ENCODE data around the gene AGFG2.
A peak's percentile ranks its signal among the peaks of the same experiment; 100 is the strongest.
"Not testable (repeated sequence)": the region's sequence is repeated elsewhere in the genome, so short reads cannot be mapped to it uniquely, and the experiment has no call there.

The AGFG2 gene

GRCh38 chr7:100538654-100539435, at the start of gene AGFG2:
AGFG2 (plus strand) TSS chr7:100539203; CDS start chr7:100539347, 144 bp downstream.
- DNase-seq: peak; percentile 100

DNA sequence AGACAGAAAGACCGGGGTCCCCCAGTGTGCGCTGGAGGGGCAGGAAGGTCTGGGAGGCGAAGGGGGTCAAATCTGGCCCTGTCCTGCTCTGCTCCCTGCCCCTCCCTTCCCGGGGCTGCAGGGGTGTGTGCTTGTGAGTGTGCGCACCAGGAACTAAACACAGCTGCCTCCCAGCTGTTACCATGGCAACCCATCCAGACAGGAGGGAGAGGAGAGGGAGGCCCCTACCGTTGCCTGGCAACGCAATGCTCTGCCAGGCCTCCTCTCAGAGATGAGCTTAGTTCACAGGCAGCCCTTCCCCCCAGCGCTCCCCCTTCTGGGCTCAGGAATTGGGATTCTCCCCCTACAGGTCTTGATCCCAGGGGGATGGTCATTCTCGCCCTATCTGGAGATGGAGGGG, 49.2 kb upstream of the AGFG2 start:
- DNase-seq: peak; percentile 61

GRCh38 chr7:100490483-100491191, 48.4 kb upstream of the AGFG2 start:
- DNase-seq: no peak

DNA sequence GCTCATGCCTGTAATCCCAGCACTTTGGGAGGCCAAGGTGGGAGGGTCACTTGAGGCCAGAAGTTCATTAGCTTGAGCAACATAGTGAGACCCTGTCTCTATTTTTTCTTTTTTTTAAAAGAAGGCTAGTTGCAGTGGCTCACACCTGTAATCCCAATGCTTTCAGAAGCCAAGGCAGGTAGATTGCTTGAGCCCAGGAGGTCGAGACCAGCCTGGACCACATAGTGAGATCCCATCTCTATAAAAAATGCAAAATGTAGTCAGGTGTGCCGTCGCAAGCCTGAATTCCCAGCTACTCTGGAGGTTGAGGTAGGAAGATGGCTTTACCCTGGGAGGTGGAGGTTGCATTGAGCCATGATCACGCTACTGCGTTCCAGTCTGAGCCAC, 47.8 kb upstream of the AGFG2 start:
- no peak for DNase-seq

GRCh38 chr7:100492738-100493475, 46.1 kb upstream of the AGFG2 start:
- no peak for DNase-seq

GRCh38 chr7:100493476-100494264, 45.3 kb upstream of the AGFG2 start:
- peak; percentile 63 for DNase-seq

GRCh38 chr7:100496509-100496908, 42.5 kb upstream of the AGFG2 start:
- no peak for DNase-seq

DNA sequence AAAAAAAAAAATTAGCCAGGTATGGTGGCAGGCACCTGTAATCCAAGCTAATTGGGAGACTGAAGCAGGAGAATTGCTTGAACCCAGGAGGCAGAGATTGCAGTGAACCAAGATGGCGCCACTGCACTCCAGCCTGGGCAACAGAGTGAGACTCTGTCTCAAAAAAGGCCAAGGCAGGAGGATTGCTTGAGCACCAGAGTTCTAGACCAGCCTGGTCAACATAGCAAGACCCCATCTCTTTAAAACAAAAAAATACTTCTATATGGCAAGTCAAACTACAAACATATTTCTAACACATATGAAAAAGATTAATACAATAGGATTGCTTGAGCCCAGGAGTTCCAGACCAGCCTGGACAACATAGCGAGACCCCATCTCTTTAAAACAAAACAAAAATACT, 38.3 kb upstream of the AGFG2 start:
- DNase-seq: not testable (repeated sequence)

- not testable (repeated sequence) for DNase-seq
Measured at GRCh38 chr7:100504031-100504430, 35.0 kb upstream of the AGFG2 start.

- no peak for DNase-seq
Measured at GRCh38 chr7:100504887-100505611, 34.0 kb upstream of the AGFG2 start.

DNA sequence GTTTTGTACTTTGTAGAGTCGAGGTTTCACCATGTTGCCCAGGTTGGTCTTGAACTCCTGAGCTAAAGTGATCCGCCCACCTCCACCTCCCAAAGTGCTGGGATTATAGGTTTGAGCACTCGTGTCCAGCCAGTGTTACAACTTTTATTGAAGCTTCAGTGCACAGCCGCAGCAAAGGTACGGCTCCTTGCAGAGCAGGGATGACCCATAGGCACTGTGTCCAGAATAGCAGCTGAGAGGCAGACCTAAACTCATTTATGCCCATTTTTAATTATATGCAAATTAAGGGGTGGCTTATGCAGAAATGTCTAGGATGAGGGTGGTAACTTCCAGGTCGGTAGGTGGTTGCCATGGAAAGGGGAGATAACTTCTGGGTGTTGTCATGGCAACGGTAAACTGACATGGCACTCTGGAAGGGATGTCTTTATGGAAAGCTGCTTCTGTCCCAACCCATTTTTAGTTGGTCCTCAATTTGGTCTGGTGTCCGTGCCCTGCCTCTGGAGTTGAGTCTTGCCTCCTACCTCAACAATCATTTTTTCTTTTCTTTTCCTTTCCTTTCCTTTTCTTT, 32.6 kb upstream of the AGFG2 start:
- DNase-seq: no peak

DNA sequence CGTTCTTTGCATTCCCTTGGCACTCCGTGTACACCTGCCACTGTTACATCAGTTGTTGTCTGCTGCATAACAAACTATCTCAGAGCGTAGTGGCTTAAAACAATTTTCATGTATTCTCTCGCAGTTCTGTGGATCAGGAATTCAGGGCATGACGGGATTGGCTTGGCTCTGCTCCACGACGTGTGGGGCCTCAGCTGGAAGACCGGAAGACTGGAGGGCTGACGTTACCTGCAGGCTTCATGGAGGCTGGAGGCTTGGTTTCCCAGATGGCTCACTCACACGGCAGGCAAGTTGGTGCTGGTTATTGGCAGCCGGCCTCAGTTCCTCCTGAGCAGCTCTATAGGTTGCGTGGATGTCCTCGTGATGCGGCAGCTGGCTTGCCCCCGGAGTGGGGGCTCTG, 29.8 kb upstream of the AGFG2 start:
- no peak for DNase-seq

DNA sequence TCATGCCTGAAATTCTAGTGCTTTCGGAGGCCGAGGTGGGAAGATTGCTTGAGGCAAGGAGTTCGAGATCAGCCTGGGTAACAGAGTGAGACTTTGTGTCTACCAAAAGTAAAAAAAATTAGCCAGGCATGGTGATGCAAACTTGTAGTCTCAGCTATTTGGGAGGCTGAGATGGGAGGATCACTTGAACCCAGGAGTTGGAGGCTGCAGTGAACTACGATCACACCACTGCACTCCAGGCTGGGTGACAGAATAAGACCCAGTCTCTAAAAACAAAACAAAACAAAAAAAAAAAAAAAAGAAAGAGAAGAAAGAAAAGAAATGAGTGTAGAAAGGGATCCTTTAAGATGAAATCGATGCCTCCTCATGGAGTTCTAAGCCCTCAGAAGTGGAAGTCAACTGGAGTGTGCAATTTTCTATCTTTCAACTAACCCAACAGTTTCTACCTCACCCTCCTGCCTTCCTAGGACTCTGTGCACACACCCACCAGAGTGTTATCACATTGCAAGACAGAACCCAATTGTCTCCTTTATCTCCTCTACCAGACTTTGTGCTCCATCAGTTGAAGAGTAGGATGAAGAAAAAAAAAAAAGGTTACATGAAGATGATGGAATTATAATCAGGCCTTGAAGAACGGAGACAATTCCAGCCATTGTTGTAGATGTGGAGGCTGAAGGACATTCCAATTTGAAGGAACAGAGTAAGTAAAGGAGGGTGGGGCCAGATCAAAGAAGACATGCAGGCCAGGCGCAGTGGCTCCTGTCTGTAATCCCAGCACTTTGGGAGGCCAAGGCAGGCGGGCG, 28.4 kb upstream of the AGFG2 start:
- no peak for DNase-seq

GRCh38 chr7:100513212-100513810, 25.7 kb upstream of the AGFG2 start:
- no peak for DNase-seq

GRCh38 chr7:100515072-100515532, 23.9 kb upstream of the AGFG2 start:
- DNase-seq: no peak

- peak; percentile 40 for DNase-seq
Measured at GRCh38 chr7:100516135-100516812, 22.7 kb upstream of the AGFG2 start.

DNA sequence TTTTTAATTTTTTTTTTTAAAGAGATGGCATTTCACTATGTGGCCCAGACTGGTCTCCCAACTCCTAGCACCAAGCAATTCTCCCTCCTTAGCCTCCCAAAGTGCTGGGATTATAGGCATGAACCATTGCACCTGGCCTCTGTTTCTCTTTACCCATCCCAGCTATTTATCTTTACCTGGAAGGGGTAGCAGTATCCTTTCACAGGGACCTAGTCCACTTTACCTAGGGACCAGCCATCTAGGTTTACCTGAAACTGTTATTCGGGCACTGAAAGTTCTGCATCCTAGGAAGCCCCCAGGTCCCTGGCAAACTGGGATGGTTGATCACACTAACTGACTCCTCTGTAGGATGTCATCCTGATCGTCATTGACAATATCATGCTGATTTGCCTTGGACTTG, 21.7 kb upstream of the AGFG2 start:
- no peak for DNase-seq

DNA sequence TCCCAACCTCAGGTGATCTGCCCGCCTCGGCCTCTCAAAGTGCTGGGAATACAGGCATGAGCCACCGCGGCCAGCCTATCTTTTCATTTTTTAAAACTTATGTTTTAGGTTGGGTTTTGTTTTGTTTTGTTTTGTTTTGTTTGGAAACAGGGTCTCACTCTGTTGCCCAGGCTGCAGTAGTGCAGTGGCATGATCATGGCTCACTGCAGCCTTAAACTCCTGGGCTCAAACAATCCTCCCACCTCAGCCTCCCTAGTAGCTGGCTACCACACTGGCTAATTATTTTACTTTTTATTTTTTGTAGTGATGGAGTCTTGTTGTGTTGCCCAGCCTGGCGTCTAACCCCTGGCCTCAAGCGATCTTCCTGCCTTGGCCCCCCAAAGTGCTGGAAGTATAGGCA, 19.4 kb upstream of the AGFG2 start:
- DNase-seq: no peak

GRCh38 chr7:100520138-100520537, 18.9 kb upstream of the AGFG2 start:
- no peak for DNase-seq

- no peak for DNase-seq
Measured at GRCh38 chr7:100521076-100521475, 17.9 kb upstream of the AGFG2 start.
